ENCODE results near the gene RNU1-3. TPM values are rescaled to one million over a fixed set of nuclear protein-coding genes. Genes with fewer than 3 reads are reported as not detected.
"Not testable (repeated sequence)": the region's sequence is repeated elsewhere in the genome, so short reads cannot be mapped to it uniquely, and the experiment has no call there.

RNU1-3 gene
- total RNA-seq, 1 experiment from 2014 or later = 1,333 TPM

DNA sequence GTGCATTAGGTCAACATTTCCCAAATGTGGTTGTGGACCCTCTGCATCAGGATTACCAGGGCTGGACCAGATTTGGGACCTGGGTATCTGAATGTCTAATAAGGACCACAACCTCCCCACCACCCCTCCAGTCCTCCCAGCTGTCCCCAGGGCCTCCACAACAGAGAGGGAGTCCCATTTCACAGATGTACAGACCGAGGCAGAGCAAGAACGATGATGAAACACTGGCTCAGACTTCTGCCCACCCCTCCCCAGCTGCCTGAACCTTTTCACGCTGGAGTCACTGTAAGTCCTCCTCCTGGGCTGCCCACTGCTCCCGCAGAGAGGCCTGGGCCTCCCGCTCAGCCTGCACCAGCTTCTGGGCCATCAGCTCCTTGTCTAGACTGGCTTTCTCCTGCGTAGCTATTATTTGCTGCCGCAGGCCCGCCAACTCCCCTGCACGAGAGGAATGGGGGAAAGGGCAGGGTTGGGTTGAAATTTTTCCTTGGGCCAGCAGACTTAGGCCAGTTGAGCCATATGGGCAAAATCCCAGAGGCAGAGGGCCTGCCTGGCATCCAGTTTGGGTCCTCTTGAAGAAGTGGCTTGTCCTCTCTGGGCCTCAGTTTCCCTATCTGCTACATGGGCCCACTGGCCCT lies 45.0 kb downstream of the RNU1-3 start:
- H3K4me3 ChIP-seq; H4K20me1 ChIP-seq (ENCODE audit: insufficient read depth); H3K4me2 ChIP-seq; H2AFZ ChIP-seq; H3K27me3 ChIP-seq (ENCODE audit: insufficient read depth, low read depth); H3K9me3 ChIP-seq (ENCODE audit: insufficient read depth, low read depth); POLR2A ChIA-PET (ENCODE audit: unreplicated experiment); H3K9me2 ChIP-seq (ENCODE audit: insufficient read depth); H3K4me1 ChIP-seq (replicated peaks; ENCODE audit: insufficient read depth); H3F3A ChIP-seq (ENCODE audit: insufficient read depth, low read depth); H3K36me3 ChIP-seq (ENCODE audit: low read depth); H3K79me2 ChIP-seq (ENCODE audit: low read depth); BruUV-seq (replicated peaks); H3K27ac ChIP-seq: not testable (repeated sequence)
- intact Hi-C loops (cut with micrococcal nuclease; ENCODE audit: unreplicated experiment) = loop anchor here (2.0 to 5.0 kb wide), 3 partner anchors 181 to 425 kb away; partner anchors contain the start of gene NECAP2
- peak in 1 of 2 experiments; percentile 26 for DNase-seq
- CTCF ChIA-PET = interaction anchor here (1.0 kb wide), 1 partner anchor 950 kb away, joined by 4 read pairs; no protein-coding TSS in a partner anchor

GRCh38 chr1:16621300-16621658 lies 45.5 kb downstream of the RNU1-3 start:
- no TSS peak for BruUV-seq (replicated peaks)
- no peaks in the 10 kb centered on the region for H3K36me3 ChIP-seq (ENCODE audit: low read depth)

GRCh38 chr1:16619803-16620501 lies 46.8 kb downstream of the RNU1-3 start:
- H3K27ac ChIP-seq; H3K27me3 ChIP-seq (ENCODE audit: insufficient read depth, low read depth); H3K4me1 ChIP-seq (replicated peaks; ENCODE audit: insufficient read depth); H3K9me2 ChIP-seq (ENCODE audit: insufficient read depth); H3K79me2 ChIP-seq (ENCODE audit: low read depth); BruUV-seq (replicated peaks); H4K20me1 ChIP-seq (ENCODE audit: insufficient read depth); H3F3A ChIP-seq (ENCODE audit: insufficient read depth, low read depth); DNase-seq; H3K4me2 ChIP-seq; H3K4me3 ChIP-seq; H3K36me3 ChIP-seq (ENCODE audit: low read depth); H3K9me3 ChIP-seq (ENCODE audit: insufficient read depth, low read depth); POLR2A ChIA-PET (ENCODE audit: unreplicated experiment); H2AFZ ChIP-seq: not testable (repeated sequence)
- intact Hi-C loops (cut with micrococcal nuclease; ENCODE audit: unreplicated experiment) = loop anchor here (2.0 to 5.0 kb wide), 3 partner anchors 179 to 427 kb away; partner anchors contain the start of gene NECAP2
- CTCF ChIA-PET = interaction anchor here (0.9 kb wide), 1 partner anchor 14 kb away, joined by 5 read pairs; no protein-coding TSS in a partner anchor

More at GRCh38 chr1:16621300-16621658, 45.5 kb downstream of the RNU1-3 start:
- no peak for DNase-seq
- POLR2A ChIA-PET (ENCODE audit: unreplicated experiment) = interaction anchor here (0.5 to 0.7 kb wide), 3 partner anchors 57 to 714 kb away, joined by 3 to 6 read pairs (median 4); no protein-coding TSS in a partner anchor
- H3K79me2 ChIP-seq (ENCODE audit: low read depth) = no peaks in the 10 kb centered on the region
- H3K9me2 ChIP-seq (ENCODE audit: insufficient read depth) = no peaks in the 10 kb centered on the region
- no peak overlapping the region for H3K4me3 ChIP-seq
- no peaks in the 10 kb centered on the region for H3F3A ChIP-seq (ENCODE audit: insufficient read depth, low read depth)
- H2AFZ ChIP-seq = no peak overlapping the region
- H4K20me1 ChIP-seq (ENCODE audit: insufficient read depth) = no peaks in the 10 kb centered on the region
- no peak overlapping the region for H3K4me2 ChIP-seq
- H3K4me1 ChIP-seq (replicated peaks; ENCODE audit: insufficient read depth) = no peaks in the 10 kb centered on the region
- intact Hi-C loops (cut with micrococcal nuclease; ENCODE audit: unreplicated experiment) = loop anchor here (2.0 to 5.0 kb wide), 3 partner anchors 180 to 426 kb away; partner anchors contain the start of gene NECAP2
- no peaks in the 10 kb centered on the region for H3K9me3 ChIP-seq (ENCODE audit: insufficient read depth, low read depth)
- H3K27ac ChIP-seq = no peak overlapping the region
- CTCF ChIA-PET = interaction anchor here (0.5 to 1.0 kb wide), 4 partner anchors 87 to 580 kb away, joined by 3 to 5 read pairs (median 4); no protein-coding TSS in a partner anchor
- no peak for TF ChIP-seq EZH2 (IDR thresholded peaks at IDR 0.05; ENCODE audit: low read depth)
- TF ChIP-seq CTCF (conservative IDR thresholded peaks at IDR 0.05) = 0 out of 2 replicates have a peak, but pooled peaks have one; percentile 11
- no peaks in the 10 kb centered on the region for H3K27me3 ChIP-seq (ENCODE audit: insufficient read depth, low read depth)

GRCh38 chr1:16618719-16619118 lies 48.0 kb downstream of the RNU1-3 start:
- Histone ChIP-seq H4K20me1 (ENCODE audit: insufficient read depth) (no peaks in the 10 kb centered on the region), H3F3A (ENCODE audit: insufficient read depth, low read depth) (no peaks in the 10 kb centered on the region), H3K4me1 (replicated peaks; ENCODE audit: insufficient read depth) (0 out of 2 replicates have a peak, but pooled peaks cover 6% of the 10 kb centered on the region), H2AFZ (no peak overlapping the region), H3K79me2 (ENCODE audit: low read depth) (no peaks in the 10 kb centered on the region), H3K27ac (no peak overlapping the region), H3K9me2 (ENCODE audit: insufficient read depth) (no peaks in the 10 kb centered on the region), H3K4me2 (no peak overlapping the region), H3K36me3 (ENCODE audit: low read depth) (no peaks in the 10 kb centered on the region), H3K27me3 (ENCODE audit: insufficient read depth, low read depth) (no peaks in the 10 kb centered on the region), H3K4me3 (no peak overlapping the region), H3K9me3 (ENCODE audit: insufficient read depth, low read depth) (no peaks in the 10 kb centered on the region)
- ChIA-PET CTCF (no interaction called here), POLR2A (ENCODE audit: unreplicated experiment) (no interaction called here)
- BruUV-seq (replicated peaks) = no TSS peak
- DNase-seq = no peak
- intact Hi-C loops (cut with micrococcal nuclease; ENCODE audit: unreplicated experiment) = no loop called here
- no peak for TF ChIP-seq CTCF (conservative IDR thresholded peaks at IDR 0.05)
- TF ChIP-seq EZH2 (IDR thresholded peaks at IDR 0.05; ENCODE audit: low read depth) = no peak
